Osteoblast (primary cell): ENCODE results near the gene TMCC1. TPM values are rescaled to one million over a fixed set of nuclear protein-coding genes. Genes with fewer than 3 reads are reported as not detected.

Experiments used
- DNase-seq: peaks from one replicate; pipeline ENCODE4 v3.0.0; 2011; ENCODE audit warnings: low spot score, mixed read lengths; ENCODE audit not compliant: insufficient read length; ENCODE audit errors: missing footprints
- H2AFZ ChIP-seq: 2 replicates; pipeline ENCODE4 v1.6.0; 2011; ENCODE audit warnings: mild to moderate bottlenecking, low read length
- H3K27ac ChIP-seq: 2 replicates; pipeline ENCODE4 v1.5.1; 2011; ENCODE audit warnings: mild to moderate bottlenecking, low read depth, low read length, moderate library complexity
- H3K27me3 ChIP-seq: 2 replicates; pipeline ENCODE4 v1.6.0; 2012; ENCODE audit warnings: mild to moderate bottlenecking, control low read depth, inconsistent platforms, low read length, moderate library complexity; ENCODE audit not compliant: insufficient read depth
- H3K36me3 ChIP-seq: 2 replicates; pipeline ENCODE4 v1.5.1; 2011; ENCODE audit warnings: mild to moderate bottlenecking, low read length, control low read depth, moderate library complexity; ENCODE audit not compliant: insufficient read depth
- H3K4me1 ChIP-seq: 2 replicates; pipeline ENCODE4 v1.5.1; 2011; ENCODE audit warnings: mild to moderate bottlenecking, low read length, control low read depth, moderate library complexity; ENCODE audit not compliant: insufficient read depth
- H3K4me2 ChIP-seq: 2 replicates; pipeline ENCODE4 v1.6.0; 2011; ENCODE audit warnings: mild to moderate bottlenecking, low read length; ENCODE audit not compliant: insufficient read depth
- H3K4me3 ChIP-seq: fragments of 200-600 bp; sonication (generic); 3 replicates; pipeline ENCODE4 v1.5.1; 2012; ENCODE audit warnings: mild to moderate bottlenecking, low read length, inconsistent platforms; ENCODE audit not compliant: insufficient read depth
- H3K79me2 ChIP-seq: 2 replicates; pipeline ENCODE4 v1.6.0; 2012; ENCODE audit warnings: mild to moderate bottlenecking, low read length, control low read depth, inconsistent platforms; ENCODE audit not compliant: insufficient read depth
- H3K9me3 ChIP-seq: 2 replicates; pipeline ENCODE4 v1.5.1; 2011; ENCODE audit warnings: low read depth, low read length, control low read depth
- H4K20me1 ChIP-seq: 2 replicates; pipeline ENCODE4 v1.6.0; 2012; ENCODE audit warnings: mild to moderate bottlenecking, low read length, control low read depth; ENCODE audit not compliant: insufficient read depth
- total RNA-seq: library from RNA; depleted of rRNA; stranded (reverse); fragments of >200 nt; gene quantifications from 2 replicates; pipeline ENCODE4 v1.2.3, GENCODE V29; 2012
- TF ChIP-seq, protein P1 (sequence below): IDR thresholded peaks from 2 replicates; pipeline ENCODE4 v1.5.1; 2011; ENCODE audit warnings: mild to moderate bottlenecking, low read depth, low read length, moderate library complexity; ENCODE audit errors: extremely low read depth

TMCC1 gene
- total RNA-seq, 1 donor, result 17.4 TPM

DNA sequence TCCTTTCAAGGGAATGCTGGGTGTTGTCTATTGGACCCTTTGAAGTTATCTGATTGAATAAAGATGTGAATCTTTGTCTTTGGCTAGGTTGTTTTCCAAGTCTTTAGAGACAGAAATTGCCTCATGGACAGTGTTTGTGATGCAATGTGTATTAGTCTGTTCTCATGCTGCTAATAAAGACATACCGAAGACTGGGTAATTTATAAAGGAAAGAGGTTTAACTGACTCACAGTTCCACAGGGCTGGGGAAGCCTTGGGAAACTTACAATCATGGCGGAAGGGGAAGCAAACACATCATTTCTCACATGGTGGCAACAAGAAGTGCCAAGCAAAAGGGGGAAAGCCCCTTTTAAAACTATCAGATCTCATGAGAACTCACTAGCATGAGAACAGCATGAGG lies 198.3 kb downstream of the TMCC1 start:
- no peaks in the 10 kb centered on the region for H3K9me3 ChIP-seq
- no peak overlapping the region for H3K4me2 ChIP-seq
- H4K20me1 ChIP-seq, result peaks cover 5% of the 10 kb centered on the region
- H2AFZ ChIP-seq, result no peak overlapping the region
- no peaks in the 10 kb centered on the region for H3K79me2 ChIP-seq
- H3K36me3 ChIP-seq, result no peaks in the 10 kb centered on the region
- H3K27ac ChIP-seq, result no peak overlapping the region
- DNase-seq, result no peak
- no peak overlapping the region for H3K4me3 ChIP-seq
- H3K27me3 ChIP-seq, result no peaks in the 10 kb centered on the region
- TF ChIP-seq, protein P1, sequence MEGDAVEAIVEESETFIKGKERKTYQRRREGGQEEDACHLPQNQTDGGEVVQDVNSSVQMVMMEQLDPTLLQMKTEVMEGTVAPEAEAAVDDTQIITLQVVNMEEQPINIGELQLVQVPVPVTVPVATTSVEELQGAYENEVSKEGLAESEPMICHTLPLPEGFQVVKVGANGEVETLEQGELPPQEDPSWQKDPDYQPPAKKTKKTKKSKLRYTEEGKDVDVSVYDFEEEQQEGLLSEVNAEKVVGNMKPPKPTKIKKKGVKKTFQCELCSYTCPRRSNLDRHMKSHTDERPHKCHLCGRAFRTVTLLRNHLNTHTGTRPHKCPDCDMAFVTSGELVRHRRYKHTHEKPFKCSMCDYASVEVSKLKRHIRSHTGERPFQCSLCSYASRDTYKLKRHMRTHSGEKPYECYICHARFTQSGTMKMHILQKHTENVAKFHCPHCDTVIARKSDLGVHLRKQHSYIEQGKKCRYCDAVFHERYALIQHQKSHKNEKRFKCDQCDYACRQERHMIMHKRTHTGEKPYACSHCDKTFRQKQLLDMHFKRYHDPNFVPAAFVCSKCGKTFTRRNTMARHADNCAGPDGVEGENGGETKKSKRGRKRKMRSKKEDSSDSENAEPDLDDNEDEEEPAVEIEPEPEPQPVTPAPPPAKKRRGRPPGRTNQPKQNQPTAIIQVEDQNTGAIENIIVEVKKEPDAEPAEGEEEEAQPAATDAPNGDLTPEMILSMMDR, result no peak
- H3K4me1 ChIP-seq, result no peaks in the 10 kb centered on the region

DNA sequence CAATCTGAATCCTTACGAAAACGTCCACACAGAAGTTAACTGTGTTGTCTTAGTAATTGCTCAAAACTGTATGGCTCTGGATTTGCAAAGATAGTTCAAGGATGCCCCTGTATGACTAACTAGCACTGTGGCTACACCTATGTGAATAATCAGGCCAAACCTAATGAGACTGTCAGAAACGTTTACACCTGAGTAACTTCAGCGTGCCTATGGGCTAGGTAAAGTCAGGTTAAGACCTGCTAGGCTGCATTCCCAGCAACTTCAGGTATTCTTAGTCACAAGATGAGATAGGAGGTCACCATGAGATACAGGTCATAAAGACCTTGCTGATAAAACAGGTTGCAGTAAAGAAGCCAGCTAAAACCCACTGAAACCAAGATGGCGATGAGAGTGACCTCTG lies 199.3 kb downstream of the TMCC1 start:
- no peak overlapping the region for H3K27ac ChIP-seq
- TF ChIP-seq, protein P1, result no peak
- no peak overlapping the region for H2AFZ ChIP-seq
- no peaks in the 10 kb centered on the region for H3K79me2 ChIP-seq
- H4K20me1 ChIP-seq, result peaks cover 5% of the 10 kb centered on the region
- no peaks in the 10 kb centered on the region for H3K4me1 ChIP-seq
- no peaks in the 10 kb centered on the region for H3K9me3 ChIP-seq
- DNase-seq, result no peak
- no peaks in the 10 kb centered on the region for H3K27me3 ChIP-seq
- no peaks in the 10 kb centered on the region for H3K36me3 ChIP-seq
- no peak overlapping the region for H3K4me3 ChIP-seq
- H3K4me2 ChIP-seq, result no peak overlapping the region

DNA sequence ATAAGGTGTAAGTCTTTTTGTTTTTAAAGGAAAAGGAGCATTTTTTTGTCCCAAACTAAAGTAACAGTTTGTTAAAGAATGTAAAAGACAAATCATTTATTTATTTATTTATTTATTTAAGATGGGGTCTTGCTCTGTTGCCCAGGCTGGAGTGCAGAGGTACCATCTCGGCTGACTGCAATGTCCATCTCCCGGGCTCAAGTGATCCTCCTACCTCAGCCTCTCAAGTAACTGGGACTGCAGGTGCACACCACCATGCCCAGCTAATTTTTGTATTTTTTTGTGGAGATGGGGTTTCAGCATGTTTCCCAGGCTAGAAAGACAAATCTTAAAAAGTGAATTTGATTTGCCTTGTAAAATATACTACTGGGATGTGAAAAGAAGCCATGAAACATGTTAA lies 200.8 kb downstream of the TMCC1 start:
- Histone ChIP-seq H4K20me1 (peaks cover 5% of the 10 kb centered on the region), H3K4me2 (no peak overlapping the region), H3K27ac (no peak overlapping the region), H3K36me3 (no peaks in the 10 kb centered on the region), H2AFZ (no peak overlapping the region), H3K4me3 (no peak overlapping the region), H3K27me3 (no peaks in the 10 kb centered on the region), H3K4me1 (peaks cover 11% of the 10 kb centered on the region), H3K79me2 (no peaks in the 10 kb centered on the region), H3K9me3 (no peaks in the 10 kb centered on the region)
- no peak for DNase-seq
- TF ChIP-seq, protein P1, result no peak

DNA sequence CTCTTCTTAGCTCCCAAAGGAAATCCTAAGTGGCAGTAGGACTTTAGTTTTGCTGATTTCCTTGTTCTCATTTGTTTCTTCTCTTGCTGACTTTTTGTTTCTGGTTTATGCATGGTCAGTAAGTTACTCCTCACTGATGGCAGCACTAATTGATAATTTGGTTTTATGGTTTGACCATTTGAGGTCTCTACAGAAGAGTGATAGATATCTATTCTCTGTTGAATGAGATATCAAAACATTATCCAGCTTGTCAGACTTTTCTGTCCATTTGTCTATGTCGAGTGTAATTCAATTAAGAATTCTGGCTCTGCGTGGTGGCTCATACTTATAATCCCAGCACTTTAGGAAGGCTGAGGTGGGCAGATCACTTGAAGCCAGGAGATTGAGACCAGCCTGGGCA lies 202.5 kb downstream of the TMCC1 start:
- Histone ChIP-seq H3K4me2 (no peak overlapping the region), H3K79me2 (peaks cover 2% of the 10 kb centered on the region)

More for the DNA sequence above, 202.5 kb downstream of the TMCC1 start:
- Histone ChIP-seq H2AFZ (no peak overlapping the region), H3K36me3 (no peaks in the 10 kb centered on the region), H3K27me3 (no peaks in the 10 kb centered on the region), H3K4me1 (peaks cover 11% of the 10 kb centered on the region), H3K9me3 (no peaks in the 10 kb centered on the region), H3K4me3 (no peak overlapping the region), H3K27ac (no peak overlapping the region), H4K20me1 (peaks cover 12% of the 10 kb centered on the region)
- TF ChIP-seq, protein P1, result no peak
- DNase-seq, result no peak
